Measurements from ENCODE around the gene C3orf52. TPM values are rescaled to one million over a fixed set of nuclear protein-coding genes. Genes with fewer than 3 reads are reported as not detected.

C3orf52 gene
- total RNA-seq, 1 donor from 2014 or later, result 3.7 TPM

DNA sequence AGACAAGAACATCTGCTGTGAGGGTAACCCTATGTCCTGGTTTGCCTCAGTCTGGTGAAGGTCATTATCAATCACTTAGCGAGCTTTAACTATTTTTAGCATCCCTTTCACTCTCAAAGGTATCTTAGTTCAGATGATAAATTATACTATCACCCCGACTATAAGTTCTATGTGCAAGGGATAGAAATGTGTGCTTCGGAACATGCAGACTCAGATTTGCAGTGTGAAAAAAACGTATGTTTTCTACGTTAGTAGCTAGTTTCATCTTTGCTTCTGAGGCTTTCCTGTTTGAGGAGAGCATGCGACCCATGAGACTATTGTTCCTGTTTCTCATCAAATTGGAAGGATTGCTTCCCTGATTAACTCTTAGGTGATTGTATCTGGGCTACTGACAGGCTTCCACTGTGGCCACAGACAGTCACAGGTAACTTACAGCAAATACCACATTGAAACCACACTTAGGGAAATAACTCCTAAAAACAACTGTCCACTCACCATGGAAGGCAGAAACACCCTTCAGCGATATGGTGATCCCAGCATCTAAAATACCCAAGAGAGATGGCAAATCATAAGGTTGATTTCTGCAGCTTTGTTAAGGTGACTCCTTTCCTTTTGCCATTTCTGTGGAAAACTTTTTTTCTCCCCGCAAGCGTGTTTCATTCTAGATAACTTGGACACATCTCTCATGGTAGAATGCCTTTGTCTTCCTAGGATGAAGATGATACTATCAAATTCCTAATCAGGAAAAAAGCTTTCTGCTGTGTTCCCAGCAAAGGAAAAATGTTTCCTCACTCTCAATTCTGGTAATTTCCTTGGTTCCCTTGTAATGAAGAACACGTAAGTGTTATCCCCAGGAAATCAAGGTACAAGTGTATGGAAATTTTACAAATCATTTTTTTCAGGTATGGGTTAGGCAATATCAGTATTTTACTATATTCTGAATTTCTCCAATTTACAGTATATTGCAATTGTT is 41.6 kb downstream of the C3orf52 start:
- H3K27me3 ChIP-seq (ENCODE audit: control insufficient read depth in 3 of 3, insufficient read depth in 3 of 3, low read length in 3 of 3), result no peaks in the 10 kb centered on the region
- H3K4me3 ChIP-seq (ENCODE audit: low read length in 3 of 3), result no peak overlapping the region
- no peaks in the 10 kb centered on the region for H3K9me3 ChIP-seq (ENCODE audit: control insufficient read depth in 3 of 3, low read length in 3 of 3)
- H3K9ac ChIP-seq (ENCODE audit: low read depth in 1 of 3, low read length in 3 of 3), result no peak overlapping the region
- H3K27ac ChIP-seq (ENCODE audit: low read depth, low read length), result no peak overlapping the region
- no peaks in the 10 kb centered on the region for H3K36me3 ChIP-seq (ENCODE audit: control insufficient read depth in 3 of 3, insufficient read depth in 3 of 3, low read length in 3 of 3)
- no peaks in the 10 kb centered on the region for H3K4me1 ChIP-seq (ENCODE audit: control insufficient read depth in 3 of 3, insufficient read depth in 3 of 3, low read length in 3 of 3)

- Histone ChIP-seq H3K4me1 (ENCODE audit: control insufficient read depth in 3 of 3, insufficient read depth in 3 of 3, low read length in 3 of 3) (peaks cover 0 to 2% (median 0%) of the 10 kb centered on the region in 3 donors), H3K9ac (ENCODE audit: low read depth in 1 of 3, low read length in 3 of 3) (no peak overlapping the region), H3K4me3 (ENCODE audit: low read length in 3 of 3) (no peak overlapping the region), H3K27me3 (ENCODE audit: control insufficient read depth in 3 of 3, insufficient read depth in 3 of 3, low read length in 3 of 3) (no peaks in the 10 kb centered on the region), H3K27ac (ENCODE audit: low read depth, low read length) (no peak overlapping the region), H3K36me3 (ENCODE audit: control insufficient read depth in 3 of 3, insufficient read depth in 3 of 3, low read length in 3 of 3) (no peaks in the 10 kb centered on the region), H3K9me3 (ENCODE audit: control insufficient read depth in 3 of 3, low read length in 3 of 3) (no peaks in the 10 kb centered on the region)
Observed at GRCh38 chr3:112128843-112129727, 42.9 kb downstream of the C3orf52 start.

DNA sequence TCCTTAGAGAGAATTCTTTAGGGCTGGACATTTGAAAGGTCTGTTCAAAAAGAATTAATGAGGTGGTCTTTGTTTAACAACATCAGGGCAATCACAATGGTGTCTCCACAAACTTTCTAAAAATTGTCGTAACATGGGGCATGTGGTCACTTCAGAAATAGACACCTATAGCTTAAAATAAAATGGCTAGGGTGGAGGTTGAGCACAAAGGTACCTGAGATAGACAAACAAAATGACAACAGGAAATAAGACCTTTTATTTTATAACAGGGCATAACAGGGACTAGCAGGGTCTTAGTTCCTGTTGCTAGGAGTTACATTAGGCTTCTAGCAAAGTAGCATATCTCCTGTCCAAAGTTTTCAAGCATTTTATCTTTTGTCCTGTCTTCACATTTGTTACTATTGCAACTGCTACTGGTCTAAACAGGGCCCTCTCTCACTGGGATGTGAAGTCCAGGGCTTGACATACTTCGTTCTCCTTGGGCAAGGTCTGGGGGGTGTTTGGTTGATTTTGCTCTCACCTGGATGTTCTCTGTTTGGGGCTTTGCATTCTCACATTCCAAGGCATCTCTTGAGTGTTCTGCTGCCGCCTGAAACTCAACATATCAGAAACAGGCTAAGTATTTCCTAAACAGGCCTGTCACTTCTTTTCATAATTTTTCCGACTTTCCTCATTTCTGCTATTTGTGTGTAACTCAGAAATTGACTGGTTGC is 43.9 kb downstream of the C3orf52 start:
- Histone ChIP-seq H3K27me3 (ENCODE audit: control insufficient read depth in 3 of 3, insufficient read depth in 3 of 3, low read length in 3 of 3) (no peaks in the 10 kb centered on the region), H3K9ac (ENCODE audit: low read depth in 1 of 3, low read length in 3 of 3) (no peak overlapping the region), H3K36me3 (ENCODE audit: control insufficient read depth in 3 of 3, insufficient read depth in 3 of 3, low read length in 3 of 3) (no peaks in the 10 kb centered on the region), H3K9me3 (ENCODE audit: control insufficient read depth in 3 of 3, low read length in 3 of 3) (no peaks in the 10 kb centered on the region), H3K27ac (ENCODE audit: low read depth, low read length) (no peak overlapping the region), H3K4me1 (ENCODE audit: control insufficient read depth in 3 of 3, insufficient read depth in 3 of 3, low read length in 3 of 3) (peaks cover 0 to 2% (median 0%) of the 10 kb centered on the region in 3 donors), H3K4me3 (ENCODE audit: low read length in 3 of 3) (no peak overlapping the region)

- Histone ChIP-seq H3K9me3 (ENCODE audit: control insufficient read depth in 3 of 3, low read length in 3 of 3) (no peaks in the 10 kb centered on the region), H3K27me3 (ENCODE audit: control insufficient read depth in 3 of 3, insufficient read depth in 3 of 3, low read length in 3 of 3) (no peaks in the 10 kb centered on the region), H3K4me3 (ENCODE audit: low read length in 3 of 3) (no peak overlapping the region), H3K27ac (ENCODE audit: low read depth, low read length) (no peak overlapping the region), H3K4me1 (ENCODE audit: control insufficient read depth in 3 of 3, insufficient read depth in 3 of 3, low read length in 3 of 3) (peaks cover 0 to 2% (median 0%) of the 10 kb centered on the region in 3 donors), H3K9ac (ENCODE audit: low read depth in 1 of 3, low read length in 3 of 3) (no peak overlapping the region), H3K36me3 (ENCODE audit: control insufficient read depth in 3 of 3, insufficient read depth in 3 of 3, low read length in 3 of 3) (no peaks in the 10 kb centered on the region)
Observed at GRCh38 chr3:112130638-112130993, 44.4 kb downstream of the C3orf52 start.

DNA sequence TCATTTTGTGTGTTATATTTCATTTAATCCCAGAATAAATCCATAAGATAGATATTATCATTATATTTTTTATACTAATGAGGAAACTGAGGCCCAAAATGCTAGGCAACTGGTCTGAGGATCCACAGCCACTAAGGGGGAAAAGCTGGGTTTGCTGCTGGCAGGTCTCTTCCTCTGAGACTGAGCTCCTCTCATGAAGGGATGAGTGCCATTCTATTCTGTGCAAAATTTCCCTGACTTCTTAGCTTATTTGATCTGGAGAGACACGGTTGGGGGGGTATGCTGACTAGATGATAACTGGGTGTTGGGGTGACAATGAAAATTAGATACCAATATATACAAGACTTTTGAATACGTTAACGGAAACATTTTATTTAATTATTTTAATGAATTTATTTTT is 44.9 kb downstream of the C3orf52 start:
- H3K27ac ChIP-seq (ENCODE audit: low read depth, low read length), result no peak overlapping the region
- no peaks in the 10 kb centered on the region for H3K27me3 ChIP-seq (ENCODE audit: control insufficient read depth in 3 of 3, insufficient read depth in 3 of 3, low read length in 3 of 3)
- H3K4me3 ChIP-seq (ENCODE audit: low read length in 3 of 3), result no peak overlapping the region
- no peaks in the 10 kb centered on the region for H3K36me3 ChIP-seq (ENCODE audit: control insufficient read depth in 3 of 3, insufficient read depth in 3 of 3, low read length in 3 of 3)
- H3K4me1 ChIP-seq (ENCODE audit: control insufficient read depth in 3 of 3, insufficient read depth in 3 of 3, low read length in 3 of 3), result peaks cover 0 to 2% (median 0%) of the 10 kb centered on the region in 3 donors
- H3K9ac ChIP-seq (ENCODE audit: low read depth in 1 of 3, low read length in 3 of 3), result no peak overlapping the region
- H3K9me3 ChIP-seq (ENCODE audit: control insufficient read depth in 3 of 3, low read length in 3 of 3), result no peaks in the 10 kb centered on the region

DNA sequence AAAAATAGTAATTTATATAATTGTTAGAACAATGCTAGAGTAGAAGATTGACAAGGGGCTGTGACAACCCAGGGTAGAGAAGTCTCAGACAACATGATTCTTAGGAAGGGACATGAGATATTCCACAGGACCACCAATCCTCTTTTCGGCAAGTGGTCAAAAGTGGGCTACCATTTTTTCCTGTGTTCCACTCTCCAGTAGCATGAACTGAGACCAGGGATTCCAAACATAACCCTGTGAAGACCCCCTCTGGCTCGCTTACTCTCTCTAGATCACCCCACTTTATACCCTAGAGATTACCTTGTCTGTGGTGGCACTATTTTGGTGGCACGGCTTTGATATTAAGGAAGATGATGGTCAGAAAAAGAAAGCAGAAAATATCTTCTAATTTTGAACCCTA is 45.9 kb downstream of the C3orf52 start:
- Histone ChIP-seq H3K36me3 (ENCODE audit: control insufficient read depth in 3 of 3, insufficient read depth in 3 of 3, low read length in 3 of 3) (no peaks in the 10 kb centered on the region), H3K27me3 (ENCODE audit: control insufficient read depth in 3 of 3, insufficient read depth in 3 of 3, low read length in 3 of 3) (no peaks in the 10 kb centered on the region), H3K9ac (ENCODE audit: low read depth in 1 of 3, low read length in 3 of 3) (no peak overlapping the region), H3K27ac (ENCODE audit: low read depth, low read length) (no peak overlapping the region), H3K4me3 (ENCODE audit: low read length in 3 of 3) (no peak overlapping the region), H3K4me1 (ENCODE audit: control insufficient read depth in 3 of 3, insufficient read depth in 3 of 3, low read length in 3 of 3) (peaks cover 0 to 2% (median 0%) of the 10 kb centered on the region in 3 donors), H3K9me3 (ENCODE audit: control insufficient read depth in 3 of 3, low read length in 3 of 3) (no peaks in the 10 kb centered on the region)

- no peak overlapping the region for H3K27ac ChIP-seq (ENCODE audit: low read depth, low read length)
- peaks cover 0 to 5% (median 0%) of the 10 kb centered on the region in 3 donors for H3K4me1 ChIP-seq (ENCODE audit: control insufficient read depth in 3 of 3, insufficient read depth in 3 of 3, low read length in 3 of 3)
- no peaks in the 10 kb centered on the region for H3K27me3 ChIP-seq (ENCODE audit: control insufficient read depth in 3 of 3, insufficient read depth in 3 of 3, low read length in 3 of 3)
- no peak overlapping the region for H3K9ac ChIP-seq (ENCODE audit: low read depth in 1 of 3, low read length in 3 of 3)
- no peaks in the 10 kb centered on the region for H3K9me3 ChIP-seq (ENCODE audit: control insufficient read depth in 3 of 3, low read length in 3 of 3)
- no peak overlapping the region for H3K4me3 ChIP-seq (ENCODE audit: low read length in 3 of 3)
- H3K36me3 ChIP-seq (ENCODE audit: control insufficient read depth in 3 of 3, insufficient read depth in 3 of 3, low read length in 3 of 3), result no peaks in the 10 kb centered on the region
Observed at GRCh38 chr3:112132554-112132953, 46.4 kb downstream of the C3orf52 start.

DNA sequence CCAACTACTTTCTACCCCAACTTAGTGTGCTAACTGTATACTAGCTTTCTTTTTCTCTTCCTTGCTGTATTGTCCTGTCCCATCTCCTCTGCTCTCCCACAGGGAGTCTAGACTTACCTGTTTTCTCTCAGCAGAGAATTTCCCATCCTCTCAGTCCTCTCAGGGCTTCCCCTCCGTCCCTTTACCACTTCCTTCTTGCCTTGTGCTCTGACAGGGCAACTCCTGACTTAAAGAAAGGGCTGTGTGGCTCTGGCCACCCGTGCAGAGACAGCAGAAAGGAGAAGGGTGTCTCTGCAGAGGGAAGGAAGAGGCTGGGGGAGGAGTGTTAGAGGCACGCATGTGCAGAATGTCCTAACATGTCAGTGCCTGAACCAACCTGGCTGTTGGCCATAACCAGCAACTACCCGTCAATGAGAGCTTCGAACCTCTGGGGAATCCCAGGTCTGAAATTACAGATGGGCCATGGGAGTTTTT is 46.8 kb downstream of the C3orf52 start, which contains the start of gene GCSAM:
GCSAM (minus strand) TSS at position 274 of the 474 bp plus-strand sequence; CDS start at position 146, 128 bp downstream.
- Histone ChIP-seq H3K4me1 (ENCODE audit: control insufficient read depth in 3 of 3, insufficient read depth in 3 of 3, low read length in 3 of 3) (peaks cover 0 to 5% (median 0%) of the 10 kb centered on the region in 3 donors), H3K4me3 (ENCODE audit: low read length in 3 of 3) (no peak within 1 kb of the TSS), H3K9ac (ENCODE audit: low read depth in 1 of 3, low read length in 3 of 3) (no peak within 1 kb of the TSS), H3K9me3 (ENCODE audit: control insufficient read depth in 3 of 3, low read length in 3 of 3) (no peaks in the 10 kb centered on the region), H3K36me3 (ENCODE audit: control insufficient read depth in 3 of 3, insufficient read depth in 3 of 3, low read length in 3 of 3) (no peaks in the 10 kb centered on the region), H3K27ac (ENCODE audit: low read depth, low read length) (no peak within 1 kb of the TSS), H3K27me3 (ENCODE audit: control insufficient read depth in 3 of 3, insufficient read depth in 3 of 3, low read length in 3 of 3) (no peaks in the 10 kb centered on the region)

DNA sequence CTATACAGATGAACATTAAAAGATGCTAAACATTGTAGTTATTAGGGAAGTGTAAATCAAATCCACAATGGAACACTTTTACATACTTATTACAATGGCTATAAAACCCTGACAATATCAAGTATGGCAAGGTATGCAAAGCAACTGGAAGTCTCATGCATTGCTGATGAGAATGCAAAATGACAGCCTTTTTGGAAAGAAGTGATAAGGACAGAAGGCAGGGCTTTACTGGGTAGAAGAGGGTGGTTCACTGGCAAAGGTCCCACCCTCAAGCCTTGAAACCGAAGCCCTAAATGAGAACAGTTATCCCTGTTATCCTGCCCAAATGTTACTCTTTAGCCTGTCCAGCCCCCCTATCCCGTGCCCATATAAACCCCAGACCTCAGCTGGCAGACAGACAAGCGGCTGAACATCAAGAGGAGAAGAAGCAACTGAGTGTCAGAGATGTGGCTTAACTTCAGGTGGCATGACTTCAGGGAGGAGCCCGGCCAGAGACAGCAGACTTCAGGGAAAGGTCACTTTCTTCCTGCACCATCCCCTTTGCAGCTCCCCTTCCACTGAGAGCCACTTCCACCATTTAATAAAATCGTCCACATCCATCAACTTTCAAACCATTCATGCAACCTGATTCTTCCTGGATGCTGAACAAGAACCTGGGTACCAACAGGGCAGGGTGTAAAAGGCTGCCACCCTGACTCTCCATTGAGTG is 47.6 kb downstream of the C3orf52 start:
- Histone ChIP-seq H3K27ac (ENCODE audit: low read depth, low read length) (no peak overlapping the region), H3K36me3 (ENCODE audit: control insufficient read depth in 3 of 3, insufficient read depth in 3 of 3, low read length in 3 of 3) (no peaks in the 10 kb centered on the region)

More for the DNA sequence above, 47.6 kb downstream of the C3orf52 start:
- Histone ChIP-seq H3K4me3 (ENCODE audit: low read length in 3 of 3) (no peak overlapping the region), H3K4me1 (ENCODE audit: control insufficient read depth in 3 of 3, insufficient read depth in 3 of 3, low read length in 3 of 3) (peaks cover 0 to 5% (median 0%) of the 10 kb centered on the region in 3 donors), H3K27me3 (ENCODE audit: control insufficient read depth in 3 of 3, insufficient read depth in 3 of 3, low read length in 3 of 3) (no peaks in the 10 kb centered on the region), H3K9ac (ENCODE audit: low read depth in 1 of 3, low read length in 3 of 3) (no peak overlapping the region), H3K9me3 (ENCODE audit: control insufficient read depth in 3 of 3, low read length in 3 of 3) (no peaks in the 10 kb centered on the region)
